IPS-11a (cell line): ENCODE results near the gene FCHSD2.
"Not testable (repeated sequence)": the region's sequence is repeated elsewhere in the genome, so short reads cannot be mapped to it uniquely, and the experiment has no call there.

Experiments
- H3K4me3 ChIP-seq: one replicate; pipeline ENCODE4 v1.5.1; 2013; ENCODE audit warnings: low read depth, low read length, control low read depth

Gene FCHSD2

DNA sequence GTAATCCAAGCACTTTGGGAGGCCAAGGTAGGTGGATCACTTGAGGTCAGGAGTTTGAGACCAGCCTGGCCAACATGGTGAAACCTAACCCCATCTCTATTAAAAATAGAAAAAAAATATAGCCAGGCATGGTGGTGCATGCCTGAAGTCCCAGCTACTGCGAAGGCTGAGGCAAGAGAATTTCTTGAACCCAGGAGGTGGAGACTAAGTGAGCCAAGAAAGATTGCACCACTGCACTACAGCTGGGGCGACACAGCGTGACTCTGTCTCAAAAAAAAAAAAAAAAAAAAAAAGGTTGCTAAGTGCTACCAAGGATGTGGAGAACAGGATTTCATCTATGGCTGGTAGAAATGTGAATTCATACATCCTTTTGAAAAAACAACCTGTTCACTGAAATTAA is 291.3 kb downstream of the FCHSD2 start:
- H3K4me3 ChIP-seq, result no peak overlapping the region

DNA sequence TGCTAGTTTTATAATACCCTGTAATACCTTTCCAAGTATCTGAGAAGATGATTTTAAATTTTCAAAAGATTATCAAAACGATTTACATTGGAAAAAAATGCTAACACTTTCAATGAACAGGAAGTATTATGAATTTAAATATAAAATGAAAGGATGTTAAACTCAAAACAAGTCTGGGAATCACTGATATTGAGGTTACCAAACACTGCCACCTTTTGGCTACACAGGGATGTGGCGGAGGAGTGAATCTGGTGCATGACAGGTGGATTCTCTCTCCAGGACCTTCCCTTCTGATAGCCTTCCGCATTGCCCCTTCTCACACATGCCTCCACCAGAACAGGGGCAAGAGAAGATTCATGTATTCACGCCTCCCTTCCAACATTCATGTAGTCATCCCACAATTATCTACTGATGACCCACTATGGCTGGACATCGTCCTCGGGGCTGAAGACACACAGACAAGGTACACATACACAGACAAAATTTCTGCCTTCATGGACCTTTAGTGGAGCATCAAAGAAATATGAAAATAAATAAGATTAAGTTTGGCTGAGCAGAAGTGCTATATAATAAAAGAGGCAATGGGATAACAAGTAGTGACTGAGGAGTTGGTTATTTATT is 293.2 kb downstream of the FCHSD2 start:
- no peak overlapping the region for H3K4me3 ChIP-seq

GRCh38 chr11:72844356-72844755 is 297.8 kb downstream of the FCHSD2 start:
- H3K4me3 ChIP-seq, result no peak overlapping the region

GRCh38 chr11:72842653-72843330 is 299.3 kb downstream of the FCHSD2 start:
- H3K4me3 ChIP-seq, result no peak overlapping the region

- H3K4me3 ChIP-seq, result no peak overlapping the region
These were observed 300.0 kb downstream of the FCHSD2 start for GRCh38 chr11:72842126-72842525.

- no peak overlapping the region for H3K4me3 ChIP-seq
These were observed 300.7 kb downstream of the FCHSD2 start for GRCh38 chr11:72841397-72841796.

DNA sequence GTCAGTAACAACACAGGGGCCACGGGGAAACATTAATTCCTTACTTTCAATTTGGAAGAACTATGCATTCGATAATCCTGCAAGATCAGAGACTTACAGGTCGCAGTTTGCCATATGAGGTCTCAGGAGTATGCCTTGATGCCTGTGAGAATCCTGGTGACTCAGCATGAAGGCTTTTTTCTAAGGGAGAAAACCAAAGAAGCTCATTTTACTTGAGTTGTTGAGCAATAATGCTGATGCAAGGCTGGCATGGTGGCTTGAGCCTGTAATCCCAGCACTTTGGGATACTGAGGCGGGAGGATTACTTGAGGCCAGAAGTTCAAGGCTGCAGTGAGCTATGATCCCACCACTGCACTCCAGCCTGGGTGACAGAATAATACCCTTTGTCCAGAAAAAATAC is 301.3 kb downstream of the FCHSD2 start:
- H3K4me3 ChIP-seq, result no peak overlapping the region

GRCh38 chr11:72838691-72839305 is 303.3 kb downstream of the FCHSD2 start:
- H3K4me3 ChIP-seq, result no peak overlapping the region

GRCh38 chr11:72836111-72836510 is 306.0 kb downstream of the FCHSD2 start:
- no peak overlapping the region for H3K4me3 ChIP-seq

- no peak overlapping the region for H3K4me3 ChIP-seq
These were observed 307.2 kb downstream of the FCHSD2 start for GRCh38 chr11:72834905-72835304.

GRCh38 chr11:72833811-72834493 is 308.2 kb downstream of the FCHSD2 start:
- H3K4me3 ChIP-seq, result no peak overlapping the region

DNA sequence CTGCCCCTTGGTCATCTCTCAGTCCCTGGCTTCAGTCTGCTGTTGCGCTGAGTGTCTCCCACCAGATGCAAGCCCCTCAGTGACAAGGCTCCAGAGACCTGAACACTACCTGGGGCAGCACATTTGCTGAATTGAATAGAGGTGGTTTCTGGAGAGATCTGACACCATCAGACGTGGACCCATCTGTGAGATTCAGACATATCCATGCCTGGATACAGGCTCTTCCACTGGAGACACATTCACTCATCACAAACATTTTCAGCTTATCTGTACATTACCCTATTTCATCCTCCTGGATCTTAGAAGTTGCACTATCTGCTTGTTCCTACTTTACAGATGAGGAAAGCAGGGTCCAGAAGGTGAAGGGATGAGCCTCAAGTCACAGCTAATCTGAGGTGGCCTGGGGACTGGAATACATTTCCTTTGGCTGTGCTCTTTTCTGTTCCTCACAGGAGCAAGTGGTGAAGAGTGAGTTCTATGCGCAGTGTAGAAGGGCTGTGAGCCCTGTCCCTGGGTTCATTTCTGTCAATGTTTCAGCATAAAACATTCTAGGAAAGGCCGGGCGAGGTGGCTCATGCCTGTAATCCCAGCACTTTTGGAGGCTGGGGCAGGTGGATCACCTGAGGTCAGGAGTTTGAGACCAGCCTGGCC is 308.9 kb downstream of the FCHSD2 start:
- H3K4me3 ChIP-seq, result no peak overlapping the region

DNA sequence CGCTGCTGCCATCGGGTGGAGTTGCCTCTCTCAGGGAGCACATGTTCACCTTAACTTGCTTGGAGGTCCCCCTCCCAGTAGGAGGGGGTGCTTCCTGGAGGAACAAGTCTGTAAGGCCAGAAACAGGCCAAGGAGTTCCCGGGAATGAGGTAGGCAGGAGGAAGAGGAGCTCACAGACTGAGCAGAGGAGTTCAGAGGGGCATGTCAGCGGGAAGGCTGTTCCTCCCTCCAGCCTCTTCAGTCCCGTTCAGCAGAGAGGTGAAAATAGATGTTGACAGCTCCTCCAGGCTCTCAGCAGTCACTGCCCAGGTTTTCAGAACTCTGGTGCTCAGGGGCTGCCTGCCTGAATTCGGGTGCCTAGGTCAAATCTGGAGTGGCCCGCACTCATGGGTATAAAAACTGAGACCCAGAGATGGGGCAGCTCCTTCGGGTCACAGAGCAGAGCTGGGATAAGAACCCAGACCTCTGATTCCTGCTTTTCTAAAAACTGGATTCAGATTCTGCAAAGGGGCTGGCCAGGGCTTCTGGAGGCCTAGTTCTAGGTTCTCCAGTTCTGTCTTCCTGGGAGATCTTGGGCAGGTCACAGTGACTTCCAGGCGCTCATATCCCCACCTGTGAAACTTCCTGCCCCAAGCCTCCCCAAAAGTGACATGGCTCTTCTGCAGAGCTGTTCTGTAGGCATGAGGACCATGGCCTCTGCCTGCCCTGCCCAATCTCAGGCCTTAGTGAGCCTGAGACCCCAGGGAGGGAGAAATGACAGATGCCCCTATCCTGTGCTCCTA is 309.6 kb downstream of the FCHSD2 start:
- H3K4me3 ChIP-seq, result no peak overlapping the region

- no peak overlapping the region for H3K4me3 ChIP-seq
These were observed 310.4 kb downstream of the FCHSD2 start for GRCh38 chr11:72831521-72832300.

- H3K4me3 ChIP-seq, result no peak overlapping the region
These were observed 312.1 kb downstream of the FCHSD2 start for GRCh38 chr11:72829884-72830533.

- no peak overlapping the region for H3K4me3 ChIP-seq
These were observed 312.9 kb downstream of the FCHSD2 start for GRCh38 chr11:72829178-72829577.

GRCh38 chr11:72828692-72829101 is 313.4 kb downstream of the FCHSD2 start:
- no peak overlapping the region for H3K4me3 ChIP-seq

- no peak overlapping the region for H3K4me3 ChIP-seq
These were observed 314.0 kb downstream of the FCHSD2 start for GRCh38 chr11:72828081-72828567.

DNA sequence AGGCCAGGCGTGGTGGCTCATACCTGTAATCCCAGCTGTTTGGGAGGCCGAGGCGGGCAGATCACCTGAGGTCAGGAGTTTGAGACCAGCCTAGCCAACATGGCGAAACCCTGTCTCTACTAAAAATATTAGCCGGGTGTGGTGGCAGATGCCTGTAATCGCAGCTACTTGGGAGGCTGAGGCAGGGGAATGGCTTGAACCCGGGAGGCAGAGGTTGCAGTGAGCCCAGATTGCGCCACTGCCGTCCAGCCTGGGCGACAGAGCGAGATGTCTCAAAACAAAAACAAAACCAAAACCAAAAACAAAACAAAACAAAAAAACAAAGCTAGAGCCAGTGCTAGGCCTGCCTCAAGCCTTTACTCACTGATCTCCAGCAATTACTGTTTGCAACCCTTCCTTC is 314.5 kb downstream of the FCHSD2 start:
- H3K4me3 ChIP-seq, result not testable (repeated sequence)
